Muscle of leg (tissue), 11 donors: ENCODE data around the gene FMN1. TPM values are rescaled to one million over a fixed set of nuclear protein-coding genes. Genes with fewer than 3 reads are reported as not detected.

Experiments used
- DNase-seq: peaks from one replicate; pipeline ENCODE4 v3.0.0; 2013
- H3K27ac ChIP-seq: one replicate; pipeline ENCODE4 v1.5.1; 2013; ENCODE audit warnings: mild to moderate bottlenecking, low read length, control low read depth
- H3K27me3 ChIP-seq: one replicate; pipeline ENCODE4 v1.6.1; 2013; ENCODE audit warnings: low read length; ENCODE audit not compliant: control insufficient read depth, insufficient read depth
- H3K36me3 ChIP-seq: one replicate; pipeline ENCODE4 v1.6.1; 2013; ENCODE audit warnings: low read length; ENCODE audit not compliant: control insufficient read depth, insufficient read depth
- H3K4me1 ChIP-seq: one replicate; pipeline ENCODE4 v1.6.1; 2013; ENCODE audit warnings: low read length; ENCODE audit not compliant: control insufficient read depth, insufficient read depth
- H3K4me3 ChIP-seq: one replicate; pipeline ENCODE4 v1.5.1; 2013; ENCODE audit warnings: low read length, control low read depth
- H3K9me3 ChIP-seq: replicated peaks from 2 replicates; pipeline ENCODE4 v1.6.1; 2013; ENCODE audit warnings: low read depth, low read length; ENCODE audit not compliant: control insufficient read depth
- WGBS: methylation state at CpG from one replicate; pipeline ENCODE4 v1.1.5; 2013; ENCODE audit warnings: missing lambda C conversion rate; ENCODE audit not compliant: insufficient coverage; 5-methylcytosine and 5-hydroxymethylcytosine counted together
- polyA plus RNA-seq, 8 donors: library from polyadenylated mRNA; unstranded; fragments of 120-200 nt; gene quantifications; one replicate each; pipeline versions ENCODE4 v1.2.1 to v1.2.3, GENCODE V29; 2013; ENCODE audit warnings: inconsistent platforms in 1 of 8, low replicate concordance in 1 of 8; ENCODE audit not compliant: insufficient read length in 8 of 8, insufficient read depth in 1 of 8
- total RNA-seq: library from RNA; stranded (reverse); fragments of 120-200 nt; gene quantifications from one replicate; pipeline ENCODE4 v1.2.4, GENCODE V29; 2013

FMN1 gene
- total and polyA plus RNA-seq, 9 donors, result 0.50 to 3.5 (median 1.0) TPM

DNA sequence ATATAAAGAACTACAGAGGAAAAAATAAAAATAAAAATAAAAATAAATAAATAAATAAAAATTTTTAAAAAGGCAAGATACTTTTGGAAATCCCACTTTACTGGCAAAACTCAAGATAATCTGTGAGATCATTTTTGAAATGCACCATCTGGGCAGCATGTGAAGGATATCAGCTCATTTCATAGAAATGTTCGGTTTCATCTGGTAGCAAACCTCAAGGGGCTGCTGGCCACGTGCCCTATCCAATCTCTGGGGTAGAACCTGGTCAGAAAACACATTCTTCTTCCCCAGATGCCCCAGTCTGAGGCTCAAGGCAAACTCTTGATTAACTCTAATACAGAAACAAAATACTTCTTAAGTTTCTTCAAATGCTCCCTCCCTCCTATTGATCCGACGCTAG, 166.0 kb downstream of the FMN1 start:
- 5% methylated on average over 2 of the region's 4 CpGs for WGBS
- no peak overlapping the region for H3K4me3 ChIP-seq
- peak; percentile 24 for DNase-seq

GRCh38 chr15:33027306-33028035, 167.0 kb downstream of the FMN1 start:
- peak; percentile 35 for DNase-seq
- 29% methylated on average over 1 of the region's 7 CpGs for WGBS
- H3K27ac ChIP-seq, result peak overlapping the region; percentile 51
- no peaks in the 10 kb centered on the region for H3K36me3 ChIP-seq
- no peaks in the 10 kb centered on the region for H3K9me3 ChIP-seq
- H3K4me3 ChIP-seq, result no peak overlapping the region
- H3K4me1 ChIP-seq, result peaks cover 27% of the 10 kb centered on the region
- no peaks in the 10 kb centered on the region for H3K27me3 ChIP-seq

More for the DNA sequence above, 166.0 kb downstream of the FMN1 start:
- no peaks in the 10 kb centered on the region for H3K27me3 ChIP-seq
- no peaks in the 10 kb centered on the region for H3K9me3 ChIP-seq
- no peaks in the 10 kb centered on the region for H3K36me3 ChIP-seq
- no peak overlapping the region for H3K27ac ChIP-seq
- peaks cover 22% of the 10 kb centered on the region for H3K4me1 ChIP-seq

DNA sequence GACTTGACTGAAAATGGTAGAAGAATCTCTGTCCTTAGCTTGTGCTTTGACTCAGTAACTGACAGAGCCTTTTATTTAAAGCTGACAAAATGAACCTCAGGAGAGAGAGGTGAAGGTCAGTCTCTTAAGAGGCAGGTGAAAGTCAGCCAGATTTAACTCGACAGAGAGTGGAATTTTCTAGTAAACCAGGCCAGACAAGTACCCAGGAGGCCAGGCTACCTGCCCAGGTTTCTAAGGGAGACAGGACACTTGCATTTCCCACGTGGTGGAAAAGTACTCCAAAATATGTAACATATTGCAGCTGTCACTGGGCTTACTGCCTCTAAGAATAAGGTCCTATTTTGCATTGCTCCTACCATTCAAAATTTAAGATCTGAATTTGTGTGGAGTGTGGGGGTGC, 167.9 kb downstream of the FMN1 start:
- no peak for DNase-seq
- H3K9me3 ChIP-seq, result no peaks in the 10 kb centered on the region

DNA sequence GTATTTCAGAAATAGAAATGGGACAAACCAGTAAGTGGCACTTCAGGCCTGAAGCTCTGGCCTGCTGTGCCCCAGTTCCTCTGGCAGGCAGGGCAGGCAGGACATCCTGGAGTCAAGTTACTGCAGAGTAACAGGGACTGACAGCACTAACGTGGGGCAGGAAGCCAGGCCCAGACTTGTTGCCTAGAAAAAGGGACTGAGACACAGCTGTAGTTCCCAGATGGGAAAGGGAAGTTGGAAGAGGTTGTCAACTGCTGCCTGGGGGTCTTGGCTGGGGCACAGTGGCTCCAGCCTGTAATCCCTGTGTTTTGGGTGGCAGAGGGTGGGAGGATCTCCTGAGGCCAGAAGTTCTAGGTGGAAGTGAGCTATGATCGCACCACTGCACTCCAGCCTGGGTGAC, 171.9 kb downstream of the FMN1 start:
- no peaks in the 10 kb centered on the region for H3K9me3 ChIP-seq
- peak overlapping the region; percentile 60 for H3K27ac ChIP-seq
- WGBS, result 0% methylated on average over 1 of the region's 2 CpGs

More for the DNA sequence above, 167.9 kb downstream of the FMN1 start:
- Histone ChIP-seq H3K4me1 (peaks cover 31% of the 10 kb centered on the region), H3K4me3 (no peak overlapping the region), H3K27ac (peak overlapping the region; percentile 9), H3K36me3 (no peaks in the 10 kb centered on the region), H3K27me3 (no peaks in the 10 kb centered on the region)
- WGBS, result 0% methylated on average over 1 of the region's 2 CpGs

GRCh38 chr15:33021806-33022389, 172.6 kb downstream of the FMN1 start:
- Histone ChIP-seq H3K27me3 (no peaks in the 10 kb centered on the region), H3K36me3 (no peaks in the 10 kb centered on the region), H3K9me3 (no peaks in the 10 kb centered on the region), H3K27ac (peak overlapping the region; percentile 60), H3K4me3 (no peak overlapping the region), H3K4me1 (peaks cover 13% of the 10 kb centered on the region)
- 50% methylated on average over 2 of the region's 4 CpGs for WGBS
- peak; percentile 77 for DNase-seq

More for the DNA sequence above, 171.9 kb downstream of the FMN1 start:
- H3K4me3 ChIP-seq, result no peak overlapping the region
- no peaks in the 10 kb centered on the region for H3K36me3 ChIP-seq
- H3K27me3 ChIP-seq, result no peaks in the 10 kb centered on the region
- peak; percentile 90 for DNase-seq
- peaks cover 17% of the 10 kb centered on the region for H3K4me1 ChIP-seq

DNA sequence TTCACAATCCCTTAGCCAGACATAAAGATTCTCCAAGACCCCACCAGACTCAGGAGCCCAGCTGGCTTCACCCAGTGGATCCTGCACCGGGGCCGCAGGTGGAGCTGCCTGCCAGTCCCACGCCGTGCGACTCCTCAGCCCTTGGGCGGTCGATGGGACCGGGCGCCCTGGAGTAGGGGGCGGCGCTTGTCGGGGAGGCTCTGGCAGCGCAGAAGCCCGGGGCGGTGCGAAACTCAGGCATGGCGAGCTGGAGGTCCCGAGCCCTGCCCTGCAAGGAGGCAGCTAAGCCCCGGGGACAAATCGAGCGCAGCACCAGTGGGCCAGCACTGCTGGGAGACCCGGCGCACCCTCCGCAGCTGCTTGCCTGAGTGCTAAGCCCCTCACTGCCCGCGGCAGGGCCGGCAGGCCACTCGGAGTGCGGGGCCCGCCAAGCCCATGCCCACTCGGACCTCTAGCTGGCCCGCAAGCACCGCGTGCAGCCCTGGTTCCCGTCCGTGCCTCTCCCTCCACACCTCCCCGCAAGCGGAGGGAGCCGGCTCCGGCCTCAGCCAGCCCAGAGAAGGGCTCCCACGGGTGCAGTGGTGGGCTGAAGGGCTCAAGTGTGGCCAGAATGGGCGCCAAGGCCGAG, 175.0 kb downstream of the FMN1 start:
- no peak for DNase-seq
- 90% methylated on average over 39 of the region's 43 CpGs for WGBS
- Histone ChIP-seq H3K27me3 (no peaks in the 10 kb centered on the region), H3K4me3 (no peak overlapping the region), H3K27ac (no peak overlapping the region), H3K4me1 (peaks cover 9% of the 10 kb centered on the region), H3K9me3 (no peaks in the 10 kb centered on the region), H3K36me3 (no peaks in the 10 kb centered on the region)

DNA sequence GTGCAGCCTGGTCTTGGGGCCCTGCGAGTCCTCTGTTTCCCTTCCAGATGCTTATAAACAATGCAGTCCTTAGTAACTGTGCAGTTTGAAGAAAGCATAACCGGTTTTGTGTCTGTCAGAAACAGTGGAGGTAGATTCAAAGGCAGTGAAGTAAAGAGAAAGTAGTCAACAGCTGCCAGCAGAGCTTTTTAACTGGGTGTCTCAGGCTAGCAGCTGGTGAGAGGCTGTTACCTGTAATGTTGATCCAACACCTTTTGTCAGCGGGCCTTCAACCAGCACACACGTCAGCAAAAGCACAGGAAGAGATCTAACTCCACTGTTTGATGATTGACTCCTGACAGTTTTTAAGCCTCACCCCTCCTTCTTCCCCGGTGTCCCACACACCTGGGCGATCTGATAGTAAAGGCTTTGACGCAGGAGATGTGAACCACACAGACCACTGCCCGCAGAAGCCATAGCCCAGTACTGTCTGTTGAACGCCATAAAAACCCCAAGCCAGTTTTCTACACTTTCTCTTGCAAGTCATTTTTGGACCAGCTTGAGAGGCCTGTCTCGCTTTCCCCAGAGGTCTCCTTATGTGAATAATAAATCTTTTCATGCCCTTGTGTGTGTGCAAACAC, 178.0 kb downstream of the FMN1 start:
- no peaks in the 10 kb centered on the region for H3K36me3 ChIP-seq
- no peaks in the 10 kb centered on the region for H3K9me3 ChIP-seq
- no peak for DNase-seq
- no peak overlapping the region for H3K27ac ChIP-seq
- no peak overlapping the region for H3K4me3 ChIP-seq
- H3K27me3 ChIP-seq, result peaks cover 2% of the 10 kb centered on the region
- WGBS, result 77% methylated on average over 3 of the region's 10 CpGs
- H3K4me1 ChIP-seq, result no peaks in the 10 kb centered on the region

- Histone ChIP-seq H3K27ac (no peak overlapping the region), H3K27me3 (peaks cover 2% of the 10 kb centered on the region), H3K9me3 (no peaks in the 10 kb centered on the region), H3K36me3 (no peaks in the 10 kb centered on the region), H3K4me3 (no peak overlapping the region), H3K4me1 (no peaks in the 10 kb centered on the region)
- no CpG with 5 or more reads among the region's 1 CpG for WGBS
- DNase-seq, result no peak
These were observed 179.9 kb downstream of the FMN1 start for GRCh38 chr15:33014586-33014985.

DNA sequence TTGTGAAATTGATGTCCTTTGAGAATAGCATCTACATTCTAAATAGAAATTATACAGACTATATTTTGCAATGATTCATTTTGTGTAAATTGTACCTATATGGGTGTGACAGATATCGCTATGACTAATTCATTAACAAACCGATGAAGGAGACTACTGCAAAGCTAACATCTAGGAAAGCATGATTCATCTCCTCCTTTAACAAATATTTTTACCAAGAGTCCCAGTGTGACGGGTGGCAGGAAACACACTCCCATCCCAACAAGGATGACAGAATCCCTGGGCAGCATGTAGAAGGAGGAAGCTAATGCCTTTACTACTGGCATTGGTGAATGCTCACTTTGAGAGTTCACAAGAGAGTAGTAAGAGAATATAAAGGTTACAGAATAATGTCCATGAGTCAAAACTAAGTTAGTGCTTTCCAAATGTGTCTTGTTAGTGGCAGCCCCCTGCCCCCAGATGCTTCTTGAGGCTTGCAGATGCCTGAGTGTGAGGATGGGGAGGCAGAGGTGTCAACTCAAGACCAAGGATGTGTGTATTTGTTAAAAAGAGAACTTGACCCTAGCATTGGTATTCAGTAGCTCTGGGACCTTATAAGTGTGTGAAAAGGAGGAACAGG, 180.6 kb downstream of the FMN1 start:
- no peaks in the 10 kb centered on the region for H3K4me1 ChIP-seq
- H3K9me3 ChIP-seq, result no peaks in the 10 kb centered on the region
- no peak for DNase-seq
- no peak overlapping the region for H3K4me3 ChIP-seq
- no peak overlapping the region for H3K27ac ChIP-seq
- H3K36me3 ChIP-seq, result no peaks in the 10 kb centered on the region
- peaks cover 2% of the 10 kb centered on the region for H3K27me3 ChIP-seq
- WGBS, result no CpG with 5 or more reads among the region's 3 CpGs

GRCh38 chr15:33011976-33012375, 182.5 kb downstream of the FMN1 start:
- Histone ChIP-seq H3K4me1 (peaks cover 2% of the 10 kb centered on the region), H3K27me3 (peaks cover 2% of the 10 kb centered on the region), H3K4me3 (no peak overlapping the region), H3K27ac (no peak overlapping the region), H3K36me3 (no peaks in the 10 kb centered on the region), H3K9me3 (no peaks in the 10 kb centered on the region)
- WGBS, result 72% methylated on average over 2 of the region's 3 CpGs
- DNase-seq, result no peak
